H9 (cell line): ENCODE measurements around the gene GNB4. TPM values are rescaled to one million over a fixed set of nuclear protein-coding genes. Genes with fewer than 3 reads are reported as not detected.

Experiments
- DNase-seq: peaks from one replicate; pipeline ENCODE4 v3.0.0-alpha.2; 2017
- H2AFZ ChIP-seq: one replicate; pipeline ENCODE4 v1.6.1; 2013; ENCODE audit warnings: mild to moderate bottlenecking, low read length, control low read depth, moderate library complexity
- H2AK5ac ChIP-seq: 2 replicates; pipeline ENCODE4 v1.6.1; 2013; ENCODE audit warnings: low read length, control low read depth, mixed read lengths; ENCODE audit not compliant: insufficient read length
- H2BK120ac ChIP-seq: one replicate; pipeline ENCODE4 v1.6.1; 2013; ENCODE audit warnings: low read depth, mild to moderate bottlenecking, low read length, control low read depth, inconsistent platforms; ENCODE audit not compliant: poor library complexity, severe bottlenecking
- H2BK12ac ChIP-seq: 2 replicates; pipeline ENCODE4 v1.6.1; 2013; ENCODE audit warnings: low read length, control low read depth, mixed read lengths, low read depth; ENCODE audit not compliant: insufficient read length
- H2BK15ac ChIP-seq: 2 replicates; pipeline ENCODE4 v1.6.1; 2013; ENCODE audit warnings: low read depth, low read length, control low read depth
- H2BK20ac ChIP-seq: one replicate; pipeline ENCODE4 v1.6.1; 2013; ENCODE audit warnings: low read depth, mild to moderate bottlenecking, low read length, control low read depth, inconsistent platforms; ENCODE audit not compliant: poor library complexity, severe bottlenecking
- H2BK5ac ChIP-seq: 2 replicates; pipeline ENCODE4 v1.6.1; 2013; ENCODE audit warnings: low read length, control low read depth, mixed read lengths; ENCODE audit not compliant: insufficient read length
- H3K14ac ChIP-seq: 2 replicates; pipeline ENCODE4 v1.6.1; 2013; ENCODE audit warnings: low read length, control low read depth; ENCODE audit not compliant: insufficient read depth
- H3K18ac ChIP-seq: 2 replicates; pipeline ENCODE4 v1.6.1; 2013; ENCODE audit warnings: low read depth, mild to moderate bottlenecking, mixed read lengths, low read length, control low read depth; ENCODE audit not compliant: insufficient read length
- H3K23ac ChIP-seq: 2 replicates; pipeline ENCODE4 v1.6.1; 2013; ENCODE audit warnings: low read length, control low read depth, mixed read lengths, low read depth; ENCODE audit not compliant: insufficient read length
- H3K23me2 ChIP-seq: 2 replicates; pipeline ENCODE4 v1.6.1; 2013; ENCODE audit warnings: low read depth, mild to moderate bottlenecking, mixed read lengths, low read length, control low read depth; ENCODE audit not compliant: insufficient read length, poor library complexity, severe bottlenecking
- H3K27ac ChIP-seq: 2 replicates; pipeline ENCODE4 v1.5.1; 2013; ENCODE audit warnings: low read length, control low read depth, mixed read lengths, low read depth; ENCODE audit not compliant: insufficient read length
- H3K27me3 ChIP-seq: 2 replicates; pipeline ENCODE4 v1.6.1; 2013; ENCODE audit warnings: low read length, control low read depth, inconsistent platforms; ENCODE audit not compliant: insufficient read depth
- H3K4ac ChIP-seq: 2 replicates; pipeline ENCODE4 v1.6.1; 2013; ENCODE audit warnings: low read depth, mild to moderate bottlenecking, control low read depth, inconsistent platforms, low read length, moderate library complexity
- H3K4me1 ChIP-seq: 2 replicates; pipeline ENCODE4 v1.6.1; 2013; ENCODE audit warnings: low read length, control low read depth, inconsistent platforms; ENCODE audit not compliant: insufficient read depth
- H3K4me2 ChIP-seq: 2 replicates; pipeline ENCODE4 v1.6.1; 2013; ENCODE audit warnings: low read length, control low read depth, mixed read lengths; ENCODE audit not compliant: insufficient read length, insufficient read depth
- H3K56ac ChIP-seq: 2 replicates; pipeline ENCODE4 v1.6.1; 2013; ENCODE audit warnings: low read depth, mild to moderate bottlenecking, mixed read lengths, low read length, control low read depth; ENCODE audit not compliant: insufficient read length
- H3K79me1 ChIP-seq: 2 replicates; pipeline ENCODE4 v1.6.1; 2013; ENCODE audit warnings: low read depth, mild to moderate bottlenecking, moderate library complexity, low read length, control low read depth, inconsistent platforms; ENCODE audit not compliant: insufficient read depth, poor library complexity, severe bottlenecking
- H3K79me2 ChIP-seq: 2 replicates; pipeline ENCODE4 v1.6.1; 2013; ENCODE audit warnings: low read length, control low read depth, inconsistent platforms; ENCODE audit not compliant: insufficient read depth
- H3K9ac ChIP-seq: 2 replicates; pipeline ENCODE4 v1.6.1; 2013; ENCODE audit warnings: low read length, control low read depth, mixed read lengths; ENCODE audit not compliant: insufficient read length; ENCODE audit errors: extremely low read depth
- H3K9me3 ChIP-seq: one replicate; pipeline ENCODE4 v1.6.1; 2013; ENCODE audit warnings: low read depth, low read length, inconsistent platforms; ENCODE audit not compliant: control insufficient read depth
- H3T11ph ChIP-seq: one replicate; pipeline ENCODE4 v1.6.1; 2013; ENCODE audit warnings: mild to moderate bottlenecking, low read length, control low read depth, inconsistent platforms
- H4K20me1 ChIP-seq: one replicate; pipeline ENCODE4 v1.6.1; 2013; ENCODE audit not compliant: control insufficient read depth, insufficient read length, insufficient read depth
- H4K5ac ChIP-seq: 2 replicates; pipeline ENCODE4 v1.6.1; 2013; ENCODE audit warnings: low read depth, mild to moderate bottlenecking, mixed read lengths, low read length, control low read depth; ENCODE audit not compliant: insufficient read length
- H4K8ac ChIP-seq: replicated peaks from 2 replicates; pipeline ENCODE4 v1.6.1; 2013; ENCODE audit warnings: low read length, control low read depth, mixed read lengths, low read depth; ENCODE audit not compliant: insufficient read length
- H4K91ac ChIP-seq: 2 replicates; pipeline ENCODE4 v1.6.1; 2013; ENCODE audit warnings: low read depth, mild to moderate bottlenecking, moderate library complexity, mixed read lengths, low read length, control low read depth; ENCODE audit not compliant: insufficient read length
- H3K27ac Mint-ChIP-seq, 3 experiments: 2 replicates in 2 of 3; 3 replicates in 1 of 3; pipeline ENCODE4 v1.8.0; 2020 to 2021; ENCODE audit warnings: mixed read lengths in 3 of 3, mild to moderate bottlenecking in 1 of 3, moderate library complexity in 1 of 3
- H3K27me3 Mint-ChIP-seq: 2 replicates; pipeline ENCODE4 v1.8.0; 2021; ENCODE audit warnings: low read depth, mild to moderate bottlenecking, moderate library complexity, mixed read lengths
- H3K36me3 Mint-ChIP-seq, 3 experiments: 2 replicates in 2 of 3; 3 replicates in 1 of 3; pipeline ENCODE4 v1.8.0; 2020 to 2021; ENCODE audit warnings: low read depth in 3 of 3, mixed read lengths in 3 of 3; ENCODE audit not compliant: insufficient read depth in 1 of 3
- H3K4me1 Mint-ChIP-seq, 2 experiments: 2 replicates each; pipeline ENCODE4 v1.8.0; 2020; ENCODE audit warnings: mixed read lengths in 2 of 2
- H3K4me3 Mint-ChIP-seq, 2 experiments: 2 replicates in 1 of 2; 3 replicates in 1 of 2; pipeline ENCODE4 v1.8.0; 2020 to 2021; ENCODE audit warnings: mild to moderate bottlenecking in 2 of 2, mixed read lengths in 2 of 2, moderate library complexity in 1 of 2
- H3K9me3 Mint-ChIP-seq, 2 experiments: 2 replicates in 1 of 2; 3 replicates in 1 of 2; pipeline ENCODE4 v1.8.0; 2020; ENCODE audit warnings: mild to moderate bottlenecking in 2 of 2, mixed read lengths in 2 of 2, moderate library complexity in 1 of 2
- CTCF ChIP-seq: fragments of 200-600 bp; sonication (generic); conservative IDR thresholded peaks from 3 replicates; pipeline ENCODE4 v1.8.0; 2021; ENCODE audit warnings: antibody characterized with exemption, mild to moderate bottlenecking
- WGBS: extraction: QIAGEN DNeasy Blood & Tissue Kit; methylation state at CpG from one replicate; pipeline ENCODE4 v1.1.7; 2013; ENCODE audit warnings: missing lambda C conversion rate, low lambda C conversion rate, mixed read lengths; ENCODE audit not compliant: insufficient read length; ENCODE audit errors: extremely low coverage; 5-methylcytosine and 5-hydroxymethylcytosine counted together
- total RNA-seq: library from RNA; stranded (reverse); gene quantifications from 2 replicates; pipeline ENCODE4 v1.2.1, GENCODE V29; 2021

Gene GNB4
- total RNA-seq, 1 experiment from 2014 or later: 25.0 TPM

DNA sequence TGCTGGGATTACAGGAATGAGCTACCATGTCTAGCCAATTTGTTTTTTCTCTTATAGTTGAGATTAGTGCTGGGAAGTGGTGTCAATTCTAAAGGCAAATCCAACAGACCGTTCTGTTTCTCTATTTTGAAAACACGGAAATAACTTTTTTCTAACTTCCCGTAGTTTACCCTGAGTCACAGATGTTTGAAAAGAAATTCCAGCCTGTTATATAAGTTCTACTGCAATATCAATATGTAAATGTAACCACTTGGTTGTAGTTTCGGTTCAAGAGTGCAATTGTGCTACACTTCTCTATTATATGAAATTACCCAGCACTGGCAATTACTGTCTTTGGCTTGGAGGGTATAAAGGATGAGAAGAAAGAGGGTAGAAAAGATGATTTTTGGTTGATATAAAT, 22.3 kb upstream of the GNB4 start:
- Mint-ChIP-seq H3K27ac (no peak overlapping the region), H3K27me3 (no peaks in the 10 kb centered on the region), H3K36me3 (no peaks in the 10 kb centered on the region), H3K9me3 (no peaks in the 10 kb centered on the region), H3K4me1 (0 out of 4 replicates have a peak, but pooled peaks cover 0 to 2% of the 10 kb centered on the region in 2 experiments), H3K4me3 (no peak overlapping the region)
- H3K27ac ChIP-seq: no peak overlapping the region
- no peak overlapping the region for H4K5ac ChIP-seq
- no peak overlapping the region for H3K14ac ChIP-seq
- no peak overlapping the region for H3K56ac ChIP-seq
- no peaks in the 10 kb centered on the region for H3K4me1 ChIP-seq
- no peak overlapping the region for H2BK20ac ChIP-seq
- H3K27me3 ChIP-seq: no peaks in the 10 kb centered on the region
- no peaks in the 10 kb centered on the region for H3K79me2 ChIP-seq
- H2BK12ac ChIP-seq: no peak overlapping the region
- H2AK5ac ChIP-seq: no peak overlapping the region
- H3K4me2 ChIP-seq: no peak overlapping the region
- no peaks in the 10 kb centered on the region for H4K20me1 ChIP-seq
- no peak overlapping the region for H3K4ac ChIP-seq
- H4K8ac ChIP-seq: no peak overlapping the region
- no peak overlapping the region for H2BK15ac ChIP-seq
- H2BK120ac ChIP-seq: no peak overlapping the region
- no peaks in the 10 kb centered on the region for H3K23me2 ChIP-seq
- no CpG with 5 or more reads among the region's 4 CpGs for WGBS
- DNase-seq: no peak
- no peak for TF ChIP-seq CTCF
- no peak overlapping the region for H3T11ph ChIP-seq
- no peaks in the 10 kb centered on the region for H3K9me3 ChIP-seq
- H2BK5ac ChIP-seq: no peak overlapping the region
- no peak overlapping the region for H3K9ac ChIP-seq
- no peaks in the 10 kb centered on the region for H3K79me1 ChIP-seq
- no peak overlapping the region for H4K91ac ChIP-seq
- H3K23ac ChIP-seq: no peak overlapping the region
- H2AFZ ChIP-seq: no peak overlapping the region
- H3K18ac ChIP-seq: no peak overlapping the region
